NOMO-1 (cell line): ENCODE results near the gene ZP2.
A peak's percentile ranks its signal among the peaks of the same experiment; 100 is the strongest.
"Not testable (repeated sequence)": the region's sequence is repeated elsewhere in the genome, so short reads cannot be mapped to it uniquely, and the experiment has no call there.

Experiments
- DNase-seq, 2 experiments: peaks; one replicate each; lab custom pipeline; 2025; ENCODE audit not compliant: unreplicated experiment in 2 of 2; lab: John Stamatoyannopoulos, UW

Gene ZP2

DNA sequence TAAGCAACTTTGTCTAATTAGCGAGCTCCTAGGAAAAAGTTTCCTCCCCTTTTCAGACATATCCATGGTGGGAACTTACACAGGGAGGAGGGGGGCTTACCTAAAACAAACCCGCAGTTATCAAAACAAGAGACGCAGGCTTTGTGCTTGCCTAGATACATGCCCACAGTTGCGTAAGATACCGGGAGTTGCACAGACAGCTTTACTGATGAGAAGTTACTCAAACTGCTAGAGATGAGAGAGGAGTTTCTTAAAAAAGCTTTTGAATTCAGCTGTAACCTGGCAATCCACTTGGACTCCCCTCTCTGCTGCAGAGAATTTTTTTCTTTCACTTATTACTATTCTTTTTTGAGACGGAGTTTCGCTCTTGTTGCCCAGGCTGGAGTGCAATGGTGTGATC, 6.8 kb upstream of the ZP2 start:
- DNase-seq, result peak; percentile 36 to 57

- DNase-seq, result no peak
Observed at GRCh38 chr16:21217121-21217520, 5.7 kb upstream of the ZP2 start.

- no peak for DNase-seq
Observed at GRCh38 chr16:21214086-21214485, 2.7 kb upstream of the ZP2 start.

GRCh38 chr16:21208446-21209230, 2.7 kb downstream of the ZP2 start:
- no peak for DNase-seq

GRCh38 chr16:21206550-21206949, 4.8 kb downstream of the ZP2 start:
- DNase-seq, result no peak

DNA sequence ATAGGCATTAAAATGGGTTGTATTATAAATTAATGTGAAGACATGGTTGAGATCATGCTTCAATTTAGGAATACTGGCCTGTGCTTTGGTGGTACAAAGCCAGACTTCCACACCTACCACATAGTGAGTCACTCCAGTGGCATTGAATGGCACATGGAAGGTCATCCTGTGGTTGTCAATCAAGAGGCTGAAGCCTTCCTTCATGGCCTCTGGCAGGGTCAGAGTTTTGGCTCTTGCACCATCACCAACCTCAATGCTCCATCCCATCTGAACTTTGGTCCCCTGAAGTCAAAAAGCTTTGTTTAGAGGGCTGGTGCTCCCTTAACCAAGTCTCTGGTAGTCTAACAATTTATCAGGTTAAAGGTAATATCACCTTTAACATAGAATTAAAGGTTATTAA, 6.1 kb downstream of the ZP2 start:
- DNase-seq, result no peak

- no peak for DNase-seq
Observed at GRCh38 chr16:21203155-21203797, 8.1 kb downstream of the ZP2 start.

DNA sequence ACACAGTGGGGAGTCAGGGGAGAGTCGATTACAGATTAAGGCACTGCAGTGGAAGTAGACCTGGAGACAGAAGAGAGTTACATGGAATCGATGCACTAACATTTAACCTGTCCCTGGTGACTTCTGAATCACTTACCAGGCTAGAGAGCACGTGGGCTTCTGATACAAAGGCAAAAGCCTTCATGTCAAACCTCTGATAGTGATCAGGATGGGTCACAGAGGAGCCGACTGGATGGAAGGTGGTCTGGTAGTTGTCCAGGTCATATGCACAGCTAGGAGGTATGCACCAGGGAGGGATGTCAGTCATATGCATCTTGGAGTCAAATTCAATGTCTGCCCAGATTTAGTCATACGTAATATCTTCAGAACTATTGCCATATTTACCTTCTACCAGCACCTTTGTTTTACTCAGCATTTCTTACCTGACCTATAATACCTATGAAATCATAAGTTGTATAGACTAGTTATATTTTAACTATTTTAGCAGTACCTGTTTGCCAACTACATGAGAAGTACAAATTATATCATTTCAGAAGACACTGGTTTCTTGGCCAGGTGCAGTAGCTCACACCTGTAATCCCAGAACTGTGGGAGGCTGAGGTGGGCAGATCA, 11.7 kb downstream of the ZP2 start:
- no peak for DNase-seq

DNA sequence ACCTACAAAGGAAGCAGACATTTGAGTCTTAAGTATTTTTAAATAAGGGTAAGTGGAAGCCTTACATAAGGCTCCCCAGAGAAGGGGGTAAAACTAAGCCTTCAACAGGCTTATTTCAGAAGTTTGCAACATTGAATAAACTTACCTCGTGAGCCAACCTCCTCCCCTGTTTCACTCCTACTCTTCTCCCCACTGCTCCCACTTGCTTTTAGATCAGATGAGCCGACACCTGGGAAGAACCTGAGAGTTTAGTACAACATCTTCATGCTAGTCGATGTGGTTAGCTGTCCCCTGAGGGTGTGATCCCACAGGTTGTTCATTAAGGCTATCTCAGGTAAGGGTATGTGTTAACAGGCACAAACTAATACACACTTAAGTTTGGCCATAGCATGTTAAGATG, 13.8 kb downstream of the ZP2 start:
- no peak for DNase-seq

DNA sequence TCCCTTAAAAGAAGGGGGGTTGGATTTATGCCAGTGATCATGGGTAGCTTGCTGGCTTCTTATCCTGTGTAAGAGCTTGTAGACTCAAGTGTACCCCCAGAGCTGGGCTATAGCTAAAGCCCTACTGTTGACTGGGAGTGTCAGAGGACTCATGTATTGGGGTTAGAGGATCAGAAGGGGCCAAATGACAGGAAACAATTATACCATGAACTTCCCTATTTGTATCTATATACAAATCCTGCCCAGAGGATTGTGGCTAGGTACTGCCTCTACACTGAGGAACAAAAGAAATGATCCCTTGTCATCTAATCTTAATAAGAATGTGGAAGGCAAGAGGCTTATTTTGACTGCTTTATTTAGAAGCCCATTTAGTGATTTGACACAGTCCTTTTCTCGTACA, 14.3 kb downstream of the ZP2 start:
- peak; percentile 46 to 83 for DNase-seq

DNA sequence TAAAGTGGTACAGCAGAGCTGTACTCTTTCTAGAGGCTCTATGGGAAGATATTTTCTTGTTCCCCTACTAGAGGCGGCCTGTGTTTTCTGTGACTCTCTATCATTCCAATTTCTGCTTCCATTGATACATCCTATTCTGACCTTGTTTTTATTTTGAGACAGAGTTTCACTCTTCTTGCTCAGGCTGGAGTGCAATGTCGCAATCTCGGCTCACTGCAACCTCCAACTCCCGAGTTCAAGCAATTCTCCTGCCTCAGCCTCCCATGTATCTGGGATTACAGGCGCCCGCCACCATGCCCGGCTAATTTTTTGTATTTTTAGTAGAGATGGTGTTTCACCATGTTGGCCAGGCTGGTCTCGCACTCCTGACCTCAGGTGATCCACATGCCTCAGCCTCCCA, 16.0 kb downstream of the ZP2 start:
- not testable (repeated sequence) for DNase-seq

DNA sequence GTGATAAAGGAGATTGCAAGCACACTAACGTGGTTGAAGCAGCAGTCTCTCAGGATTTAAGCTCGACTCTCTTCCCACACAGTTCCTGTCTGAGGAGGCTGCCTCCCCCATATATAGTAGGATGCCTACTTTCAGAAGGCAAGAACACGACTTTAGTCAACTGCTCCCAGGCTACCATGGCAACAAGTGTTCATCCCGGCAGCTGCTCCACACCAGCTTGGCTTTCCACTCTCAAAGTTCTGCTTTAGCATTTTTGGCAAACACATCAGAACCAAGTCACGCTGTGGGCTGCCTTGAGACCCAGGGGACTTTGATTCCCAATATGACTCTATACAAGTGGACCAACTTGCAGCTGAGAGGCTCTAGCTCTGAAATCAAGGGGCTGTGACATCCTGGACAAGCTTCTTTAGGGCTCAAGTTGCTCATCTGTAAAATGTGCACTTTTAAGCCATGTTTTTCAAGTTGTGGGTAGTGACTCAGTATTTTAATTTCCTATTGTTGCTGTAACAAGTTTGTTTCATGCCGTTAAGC, 16.5 kb downstream of the ZP2 start:
- no peak for DNase-seq

DNA sequence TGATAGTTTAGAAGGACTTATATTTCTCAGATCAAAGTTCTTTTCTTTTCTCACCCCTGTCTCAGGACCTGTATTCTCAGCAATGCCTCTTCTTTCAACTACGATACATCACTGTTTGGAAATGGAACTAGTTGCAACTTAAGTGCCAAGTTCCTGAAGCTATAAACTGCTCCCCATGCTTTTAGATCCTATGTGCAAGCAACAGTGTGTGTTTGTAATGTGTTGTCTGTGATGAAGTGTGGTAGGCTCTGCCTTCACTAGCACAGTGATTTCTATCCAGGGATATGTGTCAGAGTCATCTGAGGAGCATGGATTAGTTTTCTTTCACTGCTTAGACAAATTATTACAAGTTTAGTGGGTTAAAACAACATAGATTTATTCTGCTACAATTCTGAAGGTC, 18.4 kb downstream of the ZP2 start:
- DNase-seq, result no peak

GRCh38 chr16:21190599-21190998, 20.8 kb downstream of the ZP2 start:
- DNase-seq, result no peak

DNA sequence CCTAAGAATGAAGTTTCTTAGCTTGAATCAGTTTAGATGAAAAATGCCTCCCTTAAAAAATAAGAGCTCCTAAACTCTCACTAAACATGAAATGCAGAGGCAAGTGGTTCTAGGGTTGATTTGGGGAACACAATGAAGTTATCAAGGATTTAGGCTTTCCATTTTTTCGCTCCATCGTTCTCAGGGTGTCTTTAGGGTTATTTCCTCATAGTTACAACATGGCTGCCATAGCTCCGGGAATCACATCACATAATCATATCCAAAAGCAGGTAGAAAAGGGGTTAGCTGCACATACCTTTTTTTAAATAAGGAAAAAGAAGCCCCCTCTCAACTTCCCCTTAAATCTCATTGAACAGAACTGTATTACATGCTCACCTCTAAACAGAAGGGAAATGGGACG, 21.4 kb downstream of the ZP2 start:
- DNase-seq, result no peak

- no peak for DNase-seq
Observed at GRCh38 chr16:21189311-21189710, 22.1 kb downstream of the ZP2 start.

GRCh38 chr16:21186326-21186691, 25.1 kb downstream of the ZP2 start:
- DNase-seq, result peak in 1 of 2 experiments; percentile 25

GRCh38 chr16:21185659-21186325, 25.6 kb downstream of the ZP2 start:
- no peak for DNase-seq

- no peak for DNase-seq
Observed at GRCh38 chr16:21184834-21185233, 26.5 kb downstream of the ZP2 start.

- DNase-seq, result no peak
Observed at GRCh38 chr16:21183995-21184394, 27.4 kb downstream of the ZP2 start.

- no peak for DNase-seq
Observed at GRCh38 chr16:21179983-21180365, 31.4 kb downstream of the ZP2 start.
